Measurements from ENCODE around the gene KRT16. TPM values are rescaled to one million over a fixed set of nuclear protein-coding genes. Genes with fewer than 3 reads are reported as not detected.

KRT16 gene
- total and polyA plus RNA-seq, 2 donors from 2014 or later, result 3.1 TPM; not detected in 1

DNA sequence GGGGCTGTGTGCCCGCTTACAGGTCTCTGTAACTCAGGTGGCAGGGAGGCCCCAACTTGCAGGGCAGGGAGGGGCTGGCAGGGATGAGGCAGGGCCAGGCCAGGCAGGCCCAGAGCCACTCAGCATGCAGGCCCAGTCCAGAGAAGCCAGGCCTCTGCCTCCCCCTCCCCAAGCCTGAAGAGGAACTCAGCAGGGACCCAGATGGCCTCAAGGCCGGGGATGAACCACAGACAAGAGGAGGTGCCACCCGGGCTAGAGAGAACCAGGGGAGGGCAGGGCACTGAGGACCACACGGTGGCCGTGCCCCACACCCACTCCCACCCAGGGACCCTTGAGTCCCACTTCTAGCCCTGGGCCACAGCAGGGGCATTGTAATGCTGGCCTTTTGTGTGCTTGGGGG is 46.3 kb upstream of the KRT16 start:
- DNase-seq (no peak), FAIRE-seq (no peak)
- H3K9me3 ChIP-seq (ENCODE audit: control insufficient read depth in 2 of 3, insufficient read depth in 1 of 3, low read length in 3 of 3), result no peaks in the 10 kb centered on the region
- TF ChIP-seq, protein P1, sequence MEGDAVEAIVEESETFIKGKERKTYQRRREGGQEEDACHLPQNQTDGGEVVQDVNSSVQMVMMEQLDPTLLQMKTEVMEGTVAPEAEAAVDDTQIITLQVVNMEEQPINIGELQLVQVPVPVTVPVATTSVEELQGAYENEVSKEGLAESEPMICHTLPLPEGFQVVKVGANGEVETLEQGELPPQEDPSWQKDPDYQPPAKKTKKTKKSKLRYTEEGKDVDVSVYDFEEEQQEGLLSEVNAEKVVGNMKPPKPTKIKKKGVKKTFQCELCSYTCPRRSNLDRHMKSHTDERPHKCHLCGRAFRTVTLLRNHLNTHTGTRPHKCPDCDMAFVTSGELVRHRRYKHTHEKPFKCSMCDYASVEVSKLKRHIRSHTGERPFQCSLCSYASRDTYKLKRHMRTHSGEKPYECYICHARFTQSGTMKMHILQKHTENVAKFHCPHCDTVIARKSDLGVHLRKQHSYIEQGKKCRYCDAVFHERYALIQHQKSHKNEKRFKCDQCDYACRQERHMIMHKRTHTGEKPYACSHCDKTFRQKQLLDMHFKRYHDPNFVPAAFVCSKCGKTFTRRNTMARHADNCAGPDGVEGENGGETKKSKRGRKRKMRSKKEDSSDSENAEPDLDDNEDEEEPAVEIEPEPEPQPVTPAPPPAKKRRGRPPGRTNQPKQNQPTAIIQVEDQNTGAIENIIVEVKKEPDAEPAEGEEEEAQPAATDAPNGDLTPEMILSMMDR (IDR thresholded peaks at IDR 0.05; ENCODE audit: borderline replicate concordance, extremely low read depth, insufficient read depth), result no peak
- H3K27ac ChIP-seq (ENCODE audit: low read depth in 2 of 2, low read length in 2 of 2), result peak overlapping the region; percentile 94
- H3K27me3 ChIP-seq (ENCODE audit: control insufficient read depth, insufficient read depth, low read length), result no peaks in the 10 kb centered on the region
- H3K4me3 ChIP-seq (ENCODE audit: low read length in 3 of 3), result no peak overlapping the region
- peaks cover 0 to 42% (median 23%) of the 10 kb centered on the region in 3 donors for H3K4me1 ChIP-seq (ENCODE audit: control insufficient read depth in 2 of 3, insufficient read depth in 2 of 3, low read depth in 1 of 3, low read length in 3 of 3)
- H3K36me3 ChIP-seq (ENCODE audit: control insufficient read depth in 2 of 3, insufficient read depth in 3 of 3, low read length in 3 of 3), result no peaks in the 10 kb centered on the region
- peak overlapping the region in 2 of 3 donors; percentile 16 to 24 for H3K9ac ChIP-seq (ENCODE audit: low read length in 3 of 3)
- intact Hi-C loops (cut with DNase I), result no loop called here

DNA sequence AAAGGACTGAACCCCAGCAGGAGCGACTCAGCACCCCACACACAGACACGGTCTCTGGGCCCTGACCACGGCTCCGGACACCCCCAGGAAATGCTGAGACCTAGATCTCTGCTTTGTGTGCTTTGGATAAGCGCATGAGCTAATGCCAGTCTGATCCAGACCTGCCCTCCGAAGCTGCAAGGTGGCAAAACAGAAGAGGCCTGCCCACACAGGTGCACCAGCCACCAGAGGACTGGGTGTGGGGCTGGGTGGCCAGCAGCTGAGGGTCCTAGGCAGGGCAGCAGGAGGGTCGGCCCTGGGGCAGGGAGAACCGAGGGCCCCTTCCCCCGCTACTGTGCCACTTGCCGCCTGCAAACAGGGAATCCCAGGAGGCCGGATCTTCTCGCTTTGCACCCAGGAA is 45.4 kb upstream of the KRT16 start:
- peaks cover 0 to 45% (median 28%) of the 10 kb centered on the region in 3 donors for H3K4me1 ChIP-seq (ENCODE audit: control insufficient read depth in 2 of 3, insufficient read depth in 2 of 3, low read depth in 1 of 3, low read length in 3 of 3)
- FAIRE-seq, result no peak

DNA sequence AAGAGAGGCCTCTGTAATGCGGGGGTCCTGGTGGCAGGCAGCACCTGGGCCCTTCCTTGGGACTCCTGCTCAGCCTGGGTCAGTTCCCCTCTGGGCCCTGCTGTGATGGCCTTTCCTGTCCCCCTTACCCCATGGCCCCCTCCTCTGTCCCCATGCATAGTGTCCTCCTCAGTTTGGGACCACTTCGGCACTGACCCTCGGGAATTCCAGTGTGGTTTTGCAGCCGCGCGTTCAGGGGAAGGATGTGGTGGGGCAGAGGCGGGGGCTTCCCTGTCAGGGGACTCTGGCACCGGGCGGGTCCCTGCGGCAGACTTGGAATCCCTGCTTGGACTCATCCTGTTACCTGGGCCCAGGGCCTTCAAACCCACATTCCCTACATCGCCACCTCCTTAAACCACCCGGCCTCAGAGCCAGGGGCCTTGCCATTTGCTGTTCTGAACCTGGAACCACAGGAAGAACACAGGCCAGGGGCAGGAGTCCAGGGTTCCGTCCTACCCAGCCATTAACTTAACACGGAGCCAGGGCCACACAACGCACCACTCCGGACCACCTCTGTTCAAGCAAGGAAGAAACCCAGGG is 44.7 kb upstream of the KRT16 start:
- no peak overlapping the region for H3K9ac ChIP-seq (ENCODE audit: low read length in 3 of 3)
- DNase-seq (peak in 1 of 5 donors; percentile 73), FAIRE-seq (no peak)
- H3K4me1 ChIP-seq (ENCODE audit: control insufficient read depth in 2 of 3, insufficient read depth in 2 of 3, low read depth in 1 of 3, low read length in 3 of 3), result peaks cover 0 to 47% (median 32%) of the 10 kb centered on the region in 3 donors
- TF ChIP-seq, protein P1 (IDR thresholded peaks at IDR 0.05; ENCODE audit: borderline replicate concordance, extremely low read depth, insufficient read depth), result no peak
- H3K27ac ChIP-seq (ENCODE audit: low read depth in 2 of 2, low read length in 2 of 2), result peak overlapping the region; percentile 94
- intact Hi-C loops (cut with DNase I), result no loop called here
- no peaks in the 10 kb centered on the region for H3K9me3 ChIP-seq (ENCODE audit: control insufficient read depth in 2 of 3, insufficient read depth in 1 of 3, low read length in 3 of 3)
- no peaks in the 10 kb centered on the region for H3K27me3 ChIP-seq (ENCODE audit: control insufficient read depth, insufficient read depth, low read length)
- no peaks in the 10 kb centered on the region for H3K36me3 ChIP-seq (ENCODE audit: control insufficient read depth in 2 of 3, insufficient read depth in 3 of 3, low read length in 3 of 3)
- H3K4me3 ChIP-seq (ENCODE audit: low read length in 3 of 3), result no peak overlapping the region

More for the DNA sequence above, 45.4 kb upstream of the KRT16 start:
- Histone ChIP-seq H3K4me3 (ENCODE audit: low read length in 3 of 3) (no peak overlapping the region), H3K27ac (ENCODE audit: low read depth in 2 of 2, low read length in 2 of 2) (peak overlapping the region; percentile 94), H3K36me3 (ENCODE audit: control insufficient read depth in 2 of 3, insufficient read depth in 3 of 3, low read length in 3 of 3) (no peaks in the 10 kb centered on the region), H3K27me3 (ENCODE audit: control insufficient read depth, insufficient read depth, low read length) (no peaks in the 10 kb centered on the region), H3K9me3 (ENCODE audit: control insufficient read depth in 2 of 3, insufficient read depth in 1 of 3, low read length in 3 of 3) (no peaks in the 10 kb centered on the region), H3K9ac (ENCODE audit: low read length in 3 of 3) (no peak overlapping the region)
- TF ChIP-seq, protein P1 (IDR thresholded peaks at IDR 0.05; ENCODE audit: borderline replicate concordance, extremely low read depth, insufficient read depth), result no peak
- DNase-seq, result peak in 1 of 5 donors; percentile 52
- intact Hi-C loops (cut with DNase I), result no loop called here

All from kidney (tissue), 14 donors.